ENCODE results near the gene GPR139. TPM values are rescaled to one million over a fixed set of nuclear protein-coding genes. Genes with fewer than 3 reads are reported as not detected.

Gene GPR139
- total RNA-seq, 4 donors from 2014 or later: not detected

DNA sequence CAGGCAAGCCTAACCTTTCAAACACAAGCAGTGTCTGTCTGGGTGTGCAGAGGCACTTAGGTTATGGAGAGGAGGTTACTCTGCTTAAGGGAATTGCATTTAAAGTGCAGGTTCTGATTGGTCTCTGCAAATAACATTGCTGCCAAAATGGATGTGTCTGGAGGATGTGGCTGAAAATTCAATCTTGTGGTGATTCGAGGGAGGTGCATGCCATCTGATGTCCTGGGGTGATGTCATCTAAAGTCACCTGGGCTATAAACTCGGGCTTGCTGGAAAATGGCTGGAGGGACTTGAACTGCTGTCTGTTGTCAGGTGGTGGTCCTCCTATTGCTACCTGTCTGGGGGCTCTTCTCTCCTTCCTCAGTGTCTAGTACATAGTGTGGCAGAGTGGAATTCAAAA lies 28.3 kb upstream of the GPR139 start:
- TF ChIP-seq, protein P1, sequence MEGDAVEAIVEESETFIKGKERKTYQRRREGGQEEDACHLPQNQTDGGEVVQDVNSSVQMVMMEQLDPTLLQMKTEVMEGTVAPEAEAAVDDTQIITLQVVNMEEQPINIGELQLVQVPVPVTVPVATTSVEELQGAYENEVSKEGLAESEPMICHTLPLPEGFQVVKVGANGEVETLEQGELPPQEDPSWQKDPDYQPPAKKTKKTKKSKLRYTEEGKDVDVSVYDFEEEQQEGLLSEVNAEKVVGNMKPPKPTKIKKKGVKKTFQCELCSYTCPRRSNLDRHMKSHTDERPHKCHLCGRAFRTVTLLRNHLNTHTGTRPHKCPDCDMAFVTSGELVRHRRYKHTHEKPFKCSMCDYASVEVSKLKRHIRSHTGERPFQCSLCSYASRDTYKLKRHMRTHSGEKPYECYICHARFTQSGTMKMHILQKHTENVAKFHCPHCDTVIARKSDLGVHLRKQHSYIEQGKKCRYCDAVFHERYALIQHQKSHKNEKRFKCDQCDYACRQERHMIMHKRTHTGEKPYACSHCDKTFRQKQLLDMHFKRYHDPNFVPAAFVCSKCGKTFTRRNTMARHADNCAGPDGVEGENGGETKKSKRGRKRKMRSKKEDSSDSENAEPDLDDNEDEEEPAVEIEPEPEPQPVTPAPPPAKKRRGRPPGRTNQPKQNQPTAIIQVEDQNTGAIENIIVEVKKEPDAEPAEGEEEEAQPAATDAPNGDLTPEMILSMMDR (IDR thresholded peaks at IDR 0.05; ENCODE audit: low read depth): no peak

DNA sequence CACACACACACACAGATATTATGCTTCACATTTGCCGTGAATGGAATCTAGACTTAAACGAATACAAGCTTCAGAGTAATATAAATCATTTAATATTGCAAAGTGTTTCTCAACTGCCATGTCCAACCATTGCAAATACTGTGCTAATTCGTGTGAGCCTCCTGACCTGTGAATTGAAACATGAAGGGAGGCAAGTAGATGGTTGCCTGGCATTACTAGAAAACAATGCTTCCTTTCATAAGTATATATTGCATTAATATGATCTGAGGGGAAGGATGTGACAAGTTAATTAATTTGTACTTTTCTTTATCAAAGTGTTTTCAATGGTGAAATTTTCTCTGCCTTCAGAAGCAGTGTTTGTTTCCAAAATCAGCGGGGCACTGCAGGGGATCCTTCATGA lies 25.7 kb upstream of the GPR139 start:
- TF ChIP-seq, protein P1 (IDR thresholded peaks at IDR 0.05; ENCODE audit: low read depth): no peak

DNA sequence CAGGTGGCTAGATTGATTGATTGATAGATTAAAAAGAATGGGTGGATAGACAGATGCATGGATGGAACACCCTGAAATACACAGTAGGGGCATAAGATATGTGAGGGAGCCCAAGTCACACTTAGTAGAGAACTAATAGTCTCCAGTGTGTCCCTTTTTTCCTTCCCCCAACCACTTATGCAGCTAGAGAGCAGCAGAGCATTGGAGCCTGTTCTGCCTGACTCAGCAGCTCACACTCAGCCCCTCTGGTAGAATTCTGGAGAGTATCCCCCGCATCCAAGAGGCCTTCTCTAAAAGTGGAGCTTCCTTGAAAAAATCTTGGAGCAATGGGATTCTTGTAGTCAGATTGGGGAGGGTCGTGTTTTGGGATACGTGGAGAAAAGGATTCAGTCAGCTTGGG lies 20.5 kb upstream of the GPR139 start:
- TF ChIP-seq, protein P1 (IDR thresholded peaks at IDR 0.05; ENCODE audit: low read depth): no peak

DNA sequence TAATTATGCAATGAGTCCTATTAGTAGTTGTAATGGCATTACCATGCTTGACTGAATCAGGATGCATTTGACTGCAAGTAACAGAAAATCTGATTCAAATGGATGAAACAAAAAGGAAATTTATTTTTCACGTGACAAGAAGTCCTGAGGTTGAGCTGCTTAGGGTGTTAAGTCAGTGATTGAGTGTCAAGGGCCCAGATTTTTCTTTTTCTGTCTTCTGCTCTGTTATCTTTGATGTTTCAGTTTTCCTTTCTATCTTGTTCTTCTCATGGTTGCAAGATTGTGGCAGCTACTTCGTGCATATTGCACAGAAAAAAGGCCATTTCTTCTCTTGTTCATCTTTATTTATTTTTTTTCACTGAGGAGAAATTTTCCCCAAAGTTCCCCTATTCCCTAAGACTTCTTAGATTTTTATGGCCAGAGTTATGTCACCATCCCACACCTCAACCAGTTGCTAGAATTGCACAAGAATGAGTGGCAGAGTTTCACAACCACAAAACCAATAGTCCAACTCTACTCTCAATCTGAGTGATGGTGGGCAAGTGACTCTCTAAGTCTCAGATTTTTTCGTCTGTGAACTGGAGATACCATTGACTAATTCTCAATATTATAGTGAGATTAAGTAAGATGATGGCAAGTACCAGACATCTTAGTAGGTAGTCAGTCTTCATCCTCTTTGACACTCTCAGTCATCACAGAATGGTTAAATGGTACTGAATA lies 15.7 kb upstream of the GPR139 start:
- TF ChIP-seq, protein P1 (IDR thresholded peaks at IDR 0.05; ENCODE audit: low read depth): no peak

DNA sequence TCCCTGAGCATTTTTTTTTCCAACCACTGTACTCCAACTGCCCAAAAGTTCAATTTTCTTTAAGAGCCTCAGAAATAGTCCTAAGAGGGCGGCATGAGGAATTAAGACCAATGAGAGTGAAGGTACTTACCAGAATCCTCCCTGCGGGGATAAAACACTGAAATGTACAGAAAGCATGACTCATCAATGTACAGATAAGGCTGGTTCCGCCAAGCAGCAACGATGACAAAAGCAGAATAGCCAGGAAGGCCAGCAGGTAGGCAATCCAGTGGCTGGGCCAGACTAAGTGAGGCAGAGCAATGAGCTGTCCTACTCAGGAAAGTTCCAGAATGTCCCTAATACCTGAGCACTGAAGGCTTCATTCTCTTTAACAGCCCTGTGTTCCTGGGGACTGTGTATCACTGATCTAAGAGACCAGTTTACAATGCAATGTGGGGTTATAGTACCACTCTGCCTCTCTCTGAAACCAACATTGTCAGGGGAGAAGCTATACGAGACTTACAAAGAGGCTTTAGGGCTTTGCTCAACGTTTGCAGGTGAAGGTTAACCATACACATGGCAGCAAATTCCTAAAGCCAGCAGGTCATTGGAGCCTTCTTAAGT lies 11.0 kb upstream of the GPR139 start:
- TF ChIP-seq, protein P1 (IDR thresholded peaks at IDR 0.05; ENCODE audit: low read depth): no peak

DNA sequence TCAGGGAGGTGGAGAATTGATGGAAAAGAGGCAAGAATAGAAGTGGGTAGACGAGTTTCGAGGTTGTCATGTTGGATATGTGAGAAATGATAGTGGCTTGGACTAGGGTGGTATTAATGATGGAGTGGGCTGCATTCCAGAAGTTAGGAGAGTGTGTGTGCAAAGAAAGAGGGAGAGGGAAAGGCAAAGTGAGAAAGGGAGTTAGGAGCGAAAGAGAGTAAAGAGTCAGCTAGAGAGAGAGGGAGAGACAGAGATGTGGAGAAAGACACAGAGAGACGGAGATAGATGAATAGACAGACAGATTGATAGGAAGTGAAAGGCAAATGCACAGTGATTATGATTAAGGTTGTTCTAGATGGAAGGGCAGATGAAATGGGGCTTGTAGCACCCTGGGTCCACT lies 5.4 kb upstream of the GPR139 start:
- TF ChIP-seq, protein P1 (IDR thresholded peaks at IDR 0.05; ENCODE audit: low read depth): no peak

DNA sequence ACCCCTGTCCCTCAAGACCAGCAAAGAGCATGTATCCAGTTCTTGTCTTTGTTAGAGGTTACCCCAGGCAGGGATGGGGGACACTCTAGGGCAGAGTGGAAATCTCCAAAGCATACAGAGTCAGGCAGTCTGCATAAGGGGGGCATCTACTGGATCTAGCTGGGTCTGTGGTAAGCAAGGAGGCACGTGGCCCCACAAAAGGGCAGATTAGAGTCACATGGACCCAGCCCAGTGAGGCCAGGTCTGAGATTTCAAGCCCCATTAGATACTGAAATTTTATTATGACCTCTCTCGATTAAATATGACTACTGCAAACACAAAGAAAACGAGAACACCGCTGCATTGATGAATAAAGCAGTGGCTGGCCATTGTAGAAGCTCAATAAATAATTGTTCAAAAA lies 1.6 kb upstream of the GPR139 start:
- TF ChIP-seq, protein P1 (IDR thresholded peaks at IDR 0.05; ENCODE audit: low read depth): no peak

All from subcutaneous adipose tissue (tissue), 4 donors.